Esophagus squamous epithelium (tissue), 4 donors: Measurements from ENCODE around the gene ATXN1.

ENCODE experiments used
- CTCF ChIP-seq, 6 experiments: fragments of 450-650 bp in 4 of 6; fragments of 200-600 bp in 2 of 6; sonication (generic) in 2 of 6; IDR thresholded peaks; one replicate each; pipeline ENCODE4 v1.5.1; 2016 to 2019; ENCODE audit warnings: antibody characterized with exemption in 6 of 6, mild to moderate bottlenecking in 4 of 6, moderate library complexity in 4 of 6
- POLR2A ChIP-seq, 4 donors: fragments of 450-650 bp; IDR thresholded peaks; one replicate each; pipeline ENCODE4 v1.6.1; 2017; ENCODE audit warnings: antibody characterized with exemption in 4 of 4, mild to moderate bottlenecking in 4 of 4, moderate library complexity in 3 of 4

- TF ChIP-seq CTCF (IDR thresholded peaks at IDR 0.05) (no peak), POLR2A (IDR thresholded peaks at IDR 0.05) (no peak)
These were observed 74.2 kb downstream of the ATXN1 start for GRCh38 chr6:16687045-16687444.
